K562 (cell line): ENCODE data around the gene SH2D3A. TPM values are rescaled to one million over a fixed set of nuclear protein-coding genes. Genes with fewer than 3 reads are reported as not detected.
A peak's percentile ranks its signal among the peaks of the same experiment; 100 is the strongest.

Source experiments
- ATAC-seq: fragments of 200-7000 bp; cut with Tn5 transposase; 3 replicates; pipeline ENCODE4 v1.9.1; 2020; ENCODE audit warnings: moderate library complexity
- BruUV-seq: library from RNA; stranded (reverse); fragments of 400-500 nt; replicated peaks from 2 replicates; lab custom pipeline; 2021; lab: Mats Ljungman, UMichigan
- CTCF ChIA-PET: fragments of 300-600 bp; formaldehyde crosslinking; extraction: SDS; loops from one replicate; lab custom pipeline; 2021; ENCODE audit warnings: low intra/inter-chr PET ratio; lab: Yijun Ruan, JAX
- POLR2A ChIA-PET: fragments of 300-600, 350-650 bp; sonication (Branson Sonifier 250); formaldehyde crosslinking; extraction: SDS; loops from one replicate; lab custom pipeline; 2021; ENCODE audit warnings: antibody characterized with exemption, inconsistent platforms; lab: Yijun Ruan, JAX
- DNase-seq, 4 experiments: peaks; one replicate each; pipeline versions ENCODE4 v3.0.0 to v3.0.0-alpha.2; 2011 to 2018; ENCODE audit warnings: low spot score in 3 of 4, mixed read lengths in 3 of 4; ENCODE audit errors: extremely low read depth in 1 of 4
- FAIRE-seq: peaks from 2 replicates; lab custom pipeline; 2011; peaks lifted over from hg19 to GRCh38; lab: Jason Lieb, UNC
- H2AFZ ChIP-seq: 2 replicates; pipeline ENCODE4 v1.6.0; 2011; ENCODE audit warnings: low read depth, low read length, control low read depth, inconsistent platforms
- H3K27ac ChIP-seq: fragments of 200-600 bp; 3 replicates; pipeline ENCODE4 v1.8.0; 2011; ENCODE audit warnings: low read depth, mild to moderate bottlenecking, control low read depth, inconsistent platforms, low read length, moderate library complexity, mixed read lengths; ENCODE audit errors: extremely low read depth
- H3K27me3 ChIP-seq, 2 experiments: fragments of 300-600 bp in 1 of 2; 2 replicates in 1 of 2; 3 replicates in 1 of 2; pipeline versions ENCODE4 v1.6.0 to v1.8.0; 2011; ENCODE audit warnings: inconsistent platforms in 2 of 2, low read length in 2 of 2, mild to moderate bottlenecking in 1 of 2, mixed read lengths in 1 of 2, moderate library complexity in 1 of 2; ENCODE audit not compliant: control insufficient read depth in 2 of 2, insufficient read depth in 2 of 2
- H3K36me3 ChIP-seq: fragments of 300-600 bp; 3 replicates; pipeline ENCODE4 v1.8.0; 2011; ENCODE audit warnings: mild to moderate bottlenecking, low read length, inconsistent platforms; ENCODE audit not compliant: control insufficient read depth, insufficient read depth
- H3K4me1 ChIP-seq, 2 experiments: fragments of 200-600 bp in 1 of 2; replicated peaks in 1 of 2; 2 replicates in 1 of 2; 3 replicates in 1 of 2; pipeline versions ENCODE4 v1.5.1 to v1.8.0; 2011; ENCODE audit warnings: inconsistent platforms in 2 of 2, low read length in 2 of 2, mild to moderate bottlenecking in 1 of 2, mixed read lengths in 1 of 2, moderate library complexity in 1 of 2; ENCODE audit not compliant: control insufficient read depth in 2 of 2, insufficient read depth in 2 of 2
- H3K4me2 ChIP-seq: 2 replicates; pipeline ENCODE4 v1.6.1; 2011; ENCODE audit warnings: low read length, control low read depth, inconsistent platforms, mixed read lengths; ENCODE audit not compliant: insufficient read depth
- H3K4me3 ChIP-seq: fragments of 200-600 bp; sonication (generic), shearing (Covaris generic); 2 replicates; pipeline ENCODE4 v1.5.1; 2016; ENCODE audit warnings: control low read depth, inconsistent platforms
- H3K79me2 ChIP-seq: fragments of 200-600 bp; 3 replicates; pipeline ENCODE4 v1.8.0; 2011; ENCODE audit warnings: low read length, inconsistent platforms; ENCODE audit not compliant: control insufficient read depth, insufficient read depth
- H3K9ac ChIP-seq, 2 experiments: 2 replicates each; pipeline versions ENCODE4 v1.6.0 to v1.6.1; 2011; ENCODE audit warnings: low read depth in 2 of 2, low read length in 2 of 2, control low read depth in 1 of 2, inconsistent platforms in 1 of 2, mild to moderate bottlenecking in 1 of 2, mixed read lengths in 1 of 2; ENCODE audit not compliant: insufficient read depth in 1 of 2
- H3K9me1 ChIP-seq: one replicate; pipeline ENCODE4 v1.6.0; 2011; ENCODE audit warnings: inconsistent platforms, mild to moderate bottlenecking, low read length, moderate library complexity; ENCODE audit not compliant: control insufficient read depth, insufficient read depth
- H3K9me3 ChIP-seq: replicated peaks from 2 replicates; pipeline ENCODE4 v1.5.1; 2011; ENCODE audit warnings: low read depth, low read length, inconsistent platforms; ENCODE audit not compliant: control insufficient read depth, insufficient read depth
- H4K20me1 ChIP-seq: replicated peaks from 2 replicates; pipeline ENCODE4 v1.6.1; 2011; ENCODE audit warnings: low read length, inconsistent platforms, mixed read lengths; ENCODE audit not compliant: control insufficient read depth, insufficient read depth
- ATF1 ChIP-seq, 2 experiments: fragments of 450-650 bp in 1 of 2; IDR thresholded peaks; 2 replicates each; pipeline ENCODE4 v1.6.1; 2016; ENCODE audit warnings: missing compliant biosample characterization in 1 of 2, missing genetic modification characterization in 1 of 2
- BCOR ChIP-seq: fragments of 450-650 bp; IDR thresholded peaks from 2 replicates; pipeline ENCODE4 v1.6.1; 2016
- ESRRB ChIP-seq: fragments of 250-450 bp; sonication (Bioruptor Pico); IDR thresholded peaks from 2 replicates; pipeline ENCODE4 v1.5.0; 2020; ENCODE audit warnings: mild to moderate bottlenecking, moderate library complexity, borderline replicate concordance
- HDAC2 ChIP-seq: fragments of 450-650 bp; IDR thresholded peaks from 2 replicates; pipeline ENCODE4 v1.6.1; 2016; ENCODE audit warnings: mild to moderate bottlenecking
- MAFG ChIP-seq: fragments of 450-650 bp; conservative IDR thresholded peaks from 2 replicates; pipeline ENCODE4 v1.6.1; 2016; ENCODE audit warnings: missing genetic modification characterization, missing compliant biosample characterization
- PPARD ChIP-seq: fragments of 250-450 bp; sonication (Bioruptor Pico); IDR thresholded peaks from 2 replicates; pipeline ENCODE4 v1.8.0; 2022; ENCODE audit warnings: inconsistent platforms, mild to moderate bottlenecking, moderate library complexity
- ZFP36 ChIP-seq: fragments of 150-350 bp; IDR thresholded peaks from 2 replicates; pipeline ENCODE4 v1.6.1; 2018; ENCODE audit warnings: low read length, low read depth; ENCODE audit not compliant: partially characterized antibody
- ZNF121 ChIP-seq: sonication (generic); formaldehyde crosslinking; conservative IDR thresholded peaks from 2 replicates; pipeline ENCODE4 v1.8.0; 2022; ENCODE audit warnings: missing genetic modification reagents
- ZNF140 ChIP-seq: fragments of 250-450 bp; sonication (Bioruptor Pico); IDR thresholded peaks from 2 replicates; pipeline ENCODE4 v1.8.0; 2021; ENCODE audit warnings: moderate library complexity, mild to moderate bottlenecking, inconsistent platforms
- WGBS: fragments of 100-300 bp; shearing (Covaris generic); methylation state at CpG from one replicate; pipeline ENCODE4 v1.1.6; 2016; ENCODE audit warnings: low coverage, mixed read lengths; ENCODE audit not compliant: insufficient coverage; ENCODE audit errors: missing lambda C conversion rate; 5-methylcytosine and 5-hydroxymethylcytosine counted together
- in situ Hi-C: fragments of 300-500 bp; cut with MboI; formaldehyde crosslinking; loops from 4 replicates; pipeline ENCODE4 v1.15.0; 2018; ENCODE audit warnings: inconsistent platforms, mixed read lengths
- intact Hi-C: fragments of 100-400 bp; cut with micrococcal nuclease; formaldehyde crosslinking; loops from 2 replicates; pipeline ENCODE4 v1.14.2; 2022
- polyA plus RNA-seq, 8 experiments: library from polyadenylated mRNA; depleted of rRNA in 4 of 8; stranded (reverse) in 5 of 8; unstranded in 3 of 8; fragments of >200 nt; fragmentation: Nextera tagmentation in 2 of 8; fragmentation: Illumina TruSeq in 1 of 8; extraction: Ambion mirVana in 2 of 8; extraction: Trizol in 1 of 8; gene quantifications; 2 replicates each; pipeline versions ENCODE4 v1.2.1 to v1.2.3, GENCODE V29; 2011 to 2014; ENCODE audit warnings: inconsistent platforms in 1 of 8, missing spikeins in 1 of 8
- total RNA-seq, 7 experiments: library from RNA; depleted of rRNA in 6 of 7; stranded (reverse); fragments of >200 nt in 6 of 7; fragmentation: Illumina TruSeq in 2 of 7; extraction: Trizol in 2 of 7; gene quantifications; 2 replicates each; pipeline versions ENCODE4 v1.2.1 to v1.2.3, GENCODE V29; 2011 to 2021; ENCODE audit warnings: low replicate concordance in 1 of 7
- TF ChIP-seq, protein P1 (sequence below): sonication (generic); formaldehyde crosslinking; IDR thresholded peaks from 2 replicates; pipeline ENCODE4 v1.4.0; 2020; ENCODE audit warnings: mild to moderate bottlenecking, missing genetic modification reagents

Gene SH2D3A
- total and polyA plus RNA-seq, 9 of the 15 experiments (the other 6 are each of a cell fraction or from before 2014, with no cell fraction given) = 0.75 to 26.3 (median 8.9) TPM

DNA sequence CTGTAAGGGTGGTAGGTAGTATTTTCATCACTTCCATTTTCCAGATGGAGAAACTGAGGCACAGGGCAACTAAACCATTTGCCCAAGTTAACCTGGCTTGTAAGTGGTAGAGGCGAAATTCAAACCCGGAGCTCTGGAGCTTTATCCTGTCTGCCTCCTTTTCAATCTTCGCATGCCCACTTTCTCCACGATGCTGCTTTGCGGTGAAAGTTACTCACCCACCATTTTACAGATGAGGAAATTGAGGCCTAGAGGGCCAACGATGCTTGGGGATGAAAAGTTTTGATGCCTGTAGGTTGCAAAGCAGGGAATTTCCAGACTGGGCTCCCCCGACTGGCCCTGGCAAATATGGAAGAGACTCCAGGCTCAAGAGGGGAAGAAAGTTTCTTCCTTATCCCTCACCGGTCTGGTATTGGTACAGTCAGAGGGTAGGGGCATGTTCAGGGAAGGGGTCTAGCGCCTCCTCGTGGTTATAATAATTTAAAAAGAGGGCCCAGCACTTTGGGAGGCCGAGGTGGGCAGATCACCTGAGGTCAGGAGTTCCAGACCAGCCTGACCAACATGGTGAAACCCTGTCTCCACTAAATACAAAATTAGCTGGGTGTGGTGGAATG, 1.9 kb upstream of the SH2D3A start (continued):
- TF ChIP-seq ZNF140 (CRISPR knock-in tag) (no peak), ZFP36 (peak; percentile 42), ESRRB (CRISPR knock-in tag) (no peak), BCOR (0 out of 2 replicates have a peak, but pooled peaks have one; percentile 34)
- TF ChIP-seq, all 486 proteins: peak for 14

DNA sequence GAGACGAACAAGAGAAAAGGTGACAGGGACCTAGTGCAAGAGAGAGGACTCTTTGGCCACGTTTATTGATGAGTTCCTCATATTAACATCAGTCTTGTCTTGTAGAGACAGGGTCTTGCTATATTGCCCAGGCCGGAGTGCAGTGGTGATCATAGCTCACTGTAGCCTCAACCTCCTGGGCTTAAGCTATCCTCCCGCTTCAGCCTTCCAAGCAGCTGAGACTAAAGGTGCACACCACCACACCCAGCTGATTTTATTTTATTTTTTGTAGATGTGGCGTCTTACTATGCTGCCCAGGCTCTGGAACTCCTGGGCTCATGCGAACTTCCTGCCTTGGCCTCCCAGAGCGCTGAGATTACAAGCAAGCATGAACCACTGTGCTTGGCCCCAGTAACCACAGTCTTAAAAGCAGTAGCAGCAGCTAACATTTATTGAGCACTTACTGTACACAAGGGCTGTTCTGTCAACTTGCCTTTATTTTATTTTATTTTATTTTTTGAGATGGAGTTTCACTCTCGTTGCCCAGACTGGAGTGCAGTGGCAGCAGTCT, 1.1 kb upstream of the SH2D3A start:
- WGBS = 65% methylated on average over 8 of the region's 8 CpGs
- H3K4me3 ChIP-seq = no peak overlapping the region
- H4K20me1 ChIP-seq = no peaks in the 10 kb centered on the region
- no peaks in the 10 kb centered on the region for H3K27me3 ChIP-seq
- no peak overlapping the region for H3K27ac ChIP-seq
- DNase-seq = no peak
- no peak for ATAC-seq
- peak overlapping the region; percentile 91 for H3K4me2 ChIP-seq
- no peaks in the 10 kb centered on the region for H3K9me3 ChIP-seq
- no peaks in the 10 kb centered on the region for H3K36me3 ChIP-seq
- no peak for FAIRE-seq
- ChIA-PET POLR2A (no interaction called here), CTCF (no interaction called here)
- H2AFZ ChIP-seq = peak overlapping the region; percentile 95
- intact Hi-C loops = loop anchor here (10.0 kb wide), 1 partner anchor 96 kb away; no protein-coding TSS in a partner anchor
- in situ Hi-C loops = no loop called here
- H3K9ac ChIP-seq = peak overlapping the region in 1 of 2 experiments; percentile 81; a peak in 1 of 4 replicates
- H3K79me2 ChIP-seq = peaks cover 20% of the 10 kb centered on the region
- TF ChIP-seq ATF1 (CRISPR knock-in tag; IDR thresholded peaks at IDR 0.05) (no peak), ATF1 (tag; IDR thresholded peaks at IDR 0.05) (peak; percentile 61; the same call in 1 of the 2 replicates), PPARD (no peak), ZNF121 (CRISPR knock-in tag) (peak; percentile 94), HDAC2 (0 out of 2 replicates have a peak, but pooled peaks have one; percentile 4), BCOR (peak; percentile 5; the same call in 1 of the 2 replicates), MAFG (tag) (no peak)
- TF ChIP-seq, protein P1, sequence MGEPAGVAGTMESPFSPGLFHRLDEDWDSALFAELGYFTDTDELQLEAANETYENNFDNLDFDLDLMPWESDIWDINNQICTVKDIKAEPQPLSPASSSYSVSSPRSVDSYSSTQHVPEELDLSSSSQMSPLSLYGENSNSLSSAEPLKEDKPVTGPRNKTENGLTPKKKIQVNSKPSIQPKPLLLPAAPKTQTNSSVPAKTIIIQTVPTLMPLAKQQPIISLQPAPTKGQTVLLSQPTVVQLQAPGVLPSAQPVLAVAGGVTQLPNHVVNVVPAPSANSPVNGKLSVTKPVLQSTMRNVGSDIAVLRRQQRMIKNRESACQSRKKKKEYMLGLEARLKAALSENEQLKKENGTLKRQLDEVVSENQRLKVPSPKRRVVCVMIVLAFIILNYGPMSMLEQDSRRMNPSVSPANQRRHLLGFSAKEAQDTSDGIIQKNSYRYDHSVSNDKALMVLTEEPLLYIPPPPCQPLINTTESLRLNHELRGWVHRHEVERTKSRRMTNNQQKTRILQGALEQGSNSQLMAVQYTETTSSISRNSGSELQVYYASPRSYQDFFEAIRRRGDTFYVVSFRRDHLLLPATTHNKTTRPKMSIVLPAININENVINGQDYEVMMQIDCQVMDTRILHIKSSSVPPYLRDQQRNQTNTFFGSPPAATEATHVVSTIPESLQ (CRISPR knock-in tag) = no peak
- peaks cover 4% of the 10 kb centered on the region for H3K9me1 ChIP-seq
- no TSS peak for BruUV-seq
- peaks cover 9 to 36% of the 10 kb centered on the region in 2 experiments for H3K4me1 ChIP-seq
